GM12872 (cell line): Measurements from ENCODE around the gene LBX2.

Experiments
- CTCF ChIP-seq: IDR thresholded peaks from 3 replicates; pipeline ENCODE4 v1.5.1; 2011; ENCODE audit warnings: low read depth, mild to moderate bottlenecking, low read length, moderate library complexity; ENCODE audit not compliant: insufficient read depth

The LBX2 gene

DNA sequence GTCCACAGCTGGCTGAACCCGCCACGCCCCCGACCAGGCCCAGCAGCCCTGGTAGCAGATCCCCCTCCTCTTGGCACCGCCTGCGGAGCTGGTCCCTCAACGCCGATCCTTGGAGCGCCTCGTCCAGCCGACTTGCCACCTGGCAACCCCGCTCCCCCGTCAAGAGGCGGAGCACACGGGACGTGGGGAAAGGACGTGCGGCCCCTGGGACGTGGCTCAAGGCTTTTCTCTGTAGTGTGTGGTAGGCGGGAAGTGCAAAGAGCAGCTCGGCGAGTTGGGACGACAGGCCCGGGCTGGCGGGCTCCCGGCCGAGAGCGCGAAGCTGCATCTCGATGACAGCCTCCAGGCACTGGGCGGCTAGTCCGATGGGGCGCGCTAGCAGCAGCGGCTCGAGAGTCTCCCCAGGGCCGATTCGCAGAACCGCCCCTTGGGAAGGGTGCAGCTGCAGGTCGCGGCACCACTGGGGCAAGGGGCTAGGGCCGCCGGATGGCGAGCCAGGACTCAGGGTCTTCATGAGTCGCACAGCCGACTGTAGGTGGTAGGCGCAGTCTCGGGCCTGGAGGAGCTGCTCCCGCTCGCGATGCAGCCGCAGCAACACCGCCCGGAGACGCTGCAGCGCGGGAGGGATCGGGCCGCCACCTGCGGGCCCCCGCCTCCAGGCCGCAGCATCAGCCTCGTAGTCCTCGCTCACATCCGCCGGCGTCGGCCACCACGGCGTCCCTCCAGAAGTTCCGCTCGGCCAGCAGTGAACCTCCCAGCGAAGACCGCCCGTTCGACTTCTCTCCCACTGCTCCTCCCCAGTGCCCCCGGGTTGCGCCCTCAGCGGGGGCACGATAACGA, 17.2 kb downstream of the LBX2 start:
- no peak for TF ChIP-seq CTCF

- TF ChIP-seq CTCF = no peak
These were observed 18.0 kb downstream of the LBX2 start for GRCh38 chr2:74481431-74481830.

DNA sequence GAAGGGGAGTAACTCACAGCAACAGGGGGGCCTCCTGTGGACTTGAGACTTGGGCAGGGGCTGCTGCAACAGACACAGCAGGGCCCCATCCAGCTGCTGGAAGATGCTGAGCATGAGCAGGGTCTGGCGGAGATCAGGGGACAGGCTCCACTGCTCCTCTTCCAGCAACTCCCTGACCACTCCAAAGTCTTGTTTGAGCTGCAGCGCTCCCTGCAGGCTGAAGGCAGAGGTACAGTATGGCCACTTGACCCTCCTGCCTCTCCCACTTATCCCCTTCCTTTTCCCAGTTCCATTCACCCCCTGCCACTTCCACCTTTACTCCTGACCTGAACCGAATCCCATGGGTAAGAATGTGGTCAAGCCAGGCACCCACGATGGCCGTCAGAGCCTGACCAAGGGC, 24.5 kb downstream of the LBX2 start:
- peak; percentile 68 for TF ChIP-seq CTCF

DNA sequence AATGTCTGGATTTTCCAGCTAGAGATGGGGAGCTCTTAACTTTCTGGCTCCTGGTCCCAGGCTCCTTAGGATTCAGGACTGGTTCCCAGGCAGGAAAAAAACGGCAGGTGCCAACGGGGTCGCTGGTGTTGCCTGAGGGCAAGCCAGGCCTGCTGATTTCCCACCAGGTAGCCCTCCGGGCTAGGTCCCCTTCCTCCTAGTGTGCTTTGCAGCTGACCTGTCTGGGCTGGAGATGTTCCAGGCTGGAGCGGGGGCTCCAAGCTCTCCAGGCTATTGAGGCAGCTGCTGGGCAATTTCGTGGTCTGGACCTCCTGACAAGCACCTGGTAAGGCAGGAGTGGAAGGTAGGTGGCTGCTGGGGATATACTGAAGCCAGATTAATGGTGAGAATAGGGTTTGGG, 24.9 kb downstream of the LBX2 start:
- no peak for TF ChIP-seq CTCF

DNA sequence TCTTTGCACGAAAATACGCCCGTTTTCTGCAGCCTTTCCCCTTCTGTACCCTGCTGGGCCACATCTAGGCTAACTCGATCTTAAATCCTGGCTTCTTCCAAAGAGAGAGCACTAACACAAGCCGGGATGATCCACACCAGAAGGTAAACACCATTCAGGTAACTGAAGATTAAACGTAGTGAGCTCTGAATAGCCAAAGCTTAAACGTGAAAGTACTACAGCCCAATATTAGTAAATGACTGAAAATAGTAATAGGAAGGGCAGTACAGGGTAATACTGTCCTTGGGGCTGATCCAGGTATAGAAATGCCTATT, 26.5 kb downstream of the LBX2 start:
- no peak for TF ChIP-seq CTCF

GRCh38 chr2:74472086-74472944, 27.1 kb downstream of the LBX2 start, which contains the start of gene MRPL53:
TSS of gene MRPL53 (minus strand) at chr2:74472680. CDS start at chr2:74472660, 20 bp downstream.
- no peak for TF ChIP-seq CTCF

GRCh38 chr2:74471332-74472065, 27.9 kb downstream of the LBX2 start:
- TF ChIP-seq CTCF = no peak
